Measurements from ENCODE around the gene NACC1.
A peak's percentile ranks its signal among the peaks of the same experiment; 100 is the strongest.

The NACC1 gene

DNA sequence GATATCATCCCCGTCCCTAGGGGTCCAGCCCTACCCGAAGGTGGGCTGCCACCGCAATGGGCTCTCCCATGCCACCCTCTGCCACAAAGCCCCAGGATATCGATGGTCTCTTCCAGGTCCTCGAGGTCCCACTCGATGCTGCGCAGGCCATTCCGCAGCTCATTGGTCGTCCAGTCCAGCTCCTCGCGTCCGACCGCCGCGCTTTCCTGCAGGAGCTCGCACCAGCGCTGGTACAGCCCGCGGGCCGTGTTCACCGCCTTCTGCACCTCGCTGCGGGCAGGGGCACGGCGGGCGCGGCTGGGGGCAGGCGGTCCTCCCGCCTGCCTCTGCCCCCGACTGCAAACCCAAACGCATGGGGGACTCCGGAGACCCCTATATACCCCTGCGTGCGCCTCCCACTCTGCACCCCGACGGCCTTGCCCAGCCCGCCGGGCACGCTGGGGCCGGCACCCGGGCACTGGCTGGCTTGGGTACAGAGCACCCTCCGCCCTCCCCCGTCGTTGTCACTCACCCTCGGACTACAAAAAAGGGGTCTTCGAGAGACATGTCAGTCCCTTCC lies 31.6 kb downstream of the NACC1 start:
- H3K27ac Mint-ChIP-seq: peak overlapping the region; percentile 82
- H3K27me3 Mint-ChIP-seq (ENCODE audit: low read depth): peaks cover 6% of the 10 kb centered on the region
- H3K36me3 Mint-ChIP-seq (ENCODE audit: low read depth): peaks cover 27% of the 10 kb centered on the region
- peak overlapping the region; percentile 92 for H3K4me3 Mint-ChIP-seq
- peak; percentile 41 for DNase-seq (ENCODE audit: low spot score)
- H3K4me1 Mint-ChIP-seq (ENCODE audit: low read depth): peaks cover 18% of the 10 kb centered on the region
- H3K9me3 Mint-ChIP-seq: no peaks in the 10 kb centered on the region

DNA sequence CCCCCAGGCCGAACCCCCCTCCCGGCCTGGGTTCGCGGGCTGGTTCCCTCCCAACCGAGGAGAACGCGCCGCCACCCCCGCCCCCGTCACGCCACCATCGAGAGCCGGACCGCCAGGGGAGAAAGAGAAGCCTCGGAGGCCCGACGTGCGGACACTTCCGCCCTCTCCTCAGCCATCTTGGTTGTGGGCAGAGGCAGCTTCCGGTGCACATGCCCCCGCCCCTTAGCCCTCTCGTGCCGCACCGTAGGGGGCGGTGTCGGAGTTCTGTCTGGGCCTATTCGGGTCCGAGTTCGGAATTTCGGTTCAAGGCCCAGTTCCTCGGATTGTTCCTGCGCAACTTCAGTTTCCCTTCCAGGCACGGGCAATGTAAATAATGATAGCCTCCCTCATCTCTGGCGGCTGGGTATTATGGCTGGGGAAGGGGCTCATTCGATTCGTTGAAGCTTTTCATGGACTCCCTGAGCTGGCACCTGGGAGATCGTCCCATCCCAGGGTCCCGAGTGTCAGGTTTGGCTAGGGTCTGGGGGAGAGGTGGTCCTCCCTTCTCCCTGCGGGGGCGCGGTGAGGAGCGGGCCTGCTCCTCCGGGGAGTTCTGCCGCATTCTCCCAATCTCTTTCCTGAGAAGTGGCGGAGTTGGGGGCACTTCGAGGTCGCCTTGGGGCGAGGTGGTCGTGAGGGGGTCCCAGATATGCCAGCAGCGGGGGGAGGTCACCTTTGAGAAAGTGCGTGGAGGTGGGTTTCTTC lies 32.3 kb downstream of the NACC1 start, which contains the start of the genes IER2 and STX10:
IER2 (plus strand) TSS at position 225 of the 744 bp plus-strand sequence. CDS start 2,776 bp downstream, outside the sequence.
STX10 (minus strand) TSS at position 189 of the 744 bp plus-strand sequence. CDS start 202 bp downstream, outside the sequence.
- DNase-seq (ENCODE audit: low spot score): peak; percentile 94
- peak within 1 kb of the TSS; percentile 82 for H3K27ac Mint-ChIP-seq
- H3K9me3 Mint-ChIP-seq: no peaks in the 10 kb centered on the region
- H3K36me3 Mint-ChIP-seq (ENCODE audit: low read depth): peaks cover 30% of the 10 kb centered on the region
- H3K27me3 Mint-ChIP-seq (ENCODE audit: low read depth): peaks cover 6% of the 10 kb centered on the region
- H3K4me1 Mint-ChIP-seq (ENCODE audit: low read depth): peaks cover 18% of the 10 kb centered on the region
- peak within 1 kb of the TSS; percentile 92 for H3K4me3 Mint-ChIP-seq

DNA sequence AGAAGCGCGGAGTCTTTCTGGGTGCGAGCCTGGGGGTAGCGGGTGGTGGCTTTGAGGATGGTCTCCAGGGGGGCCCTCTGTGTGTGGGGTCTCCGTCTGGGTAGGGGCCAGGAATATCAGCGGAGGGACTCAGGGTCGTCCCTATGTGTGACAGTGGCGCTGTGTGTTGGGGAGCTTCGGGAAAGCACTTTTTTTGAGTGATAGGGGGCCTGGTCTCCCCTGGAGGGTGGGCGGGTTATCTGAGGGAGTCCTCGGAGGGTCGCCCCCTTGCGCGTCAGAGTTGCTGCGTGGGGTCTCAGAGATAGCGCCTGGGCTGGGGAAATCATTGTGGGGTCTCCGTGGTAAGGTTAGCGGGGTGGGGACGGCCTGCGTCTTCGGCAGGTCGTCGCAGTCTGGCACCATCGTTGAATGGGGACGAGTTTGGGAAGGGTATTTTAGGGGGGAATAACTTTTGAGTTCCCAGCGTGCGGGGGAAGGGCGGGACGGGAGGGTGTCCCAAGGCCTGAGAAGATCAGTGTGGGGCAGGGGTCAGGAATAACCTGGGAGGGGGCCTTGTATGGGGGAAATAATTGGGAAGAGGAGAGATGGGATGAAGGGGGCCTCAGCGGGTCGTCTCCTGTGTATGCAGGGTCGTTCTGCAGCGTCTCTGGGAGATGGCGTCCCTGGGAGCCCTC lies 33.0 kb downstream of the NACC1 start:
- peaks cover 6% of the 10 kb centered on the region for H3K27me3 Mint-ChIP-seq (ENCODE audit: low read depth)
- H3K4me1 Mint-ChIP-seq (ENCODE audit: low read depth): peaks cover 20% of the 10 kb centered on the region
- H3K36me3 Mint-ChIP-seq (ENCODE audit: low read depth): peaks cover 33% of the 10 kb centered on the region
- no peaks in the 10 kb centered on the region for H3K9me3 Mint-ChIP-seq
- peak overlapping the region; percentile 82 for H3K27ac Mint-ChIP-seq
- peak overlapping the region; percentile 92 for H3K4me3 Mint-ChIP-seq
- DNase-seq (ENCODE audit: low spot score): no peak

DNA sequence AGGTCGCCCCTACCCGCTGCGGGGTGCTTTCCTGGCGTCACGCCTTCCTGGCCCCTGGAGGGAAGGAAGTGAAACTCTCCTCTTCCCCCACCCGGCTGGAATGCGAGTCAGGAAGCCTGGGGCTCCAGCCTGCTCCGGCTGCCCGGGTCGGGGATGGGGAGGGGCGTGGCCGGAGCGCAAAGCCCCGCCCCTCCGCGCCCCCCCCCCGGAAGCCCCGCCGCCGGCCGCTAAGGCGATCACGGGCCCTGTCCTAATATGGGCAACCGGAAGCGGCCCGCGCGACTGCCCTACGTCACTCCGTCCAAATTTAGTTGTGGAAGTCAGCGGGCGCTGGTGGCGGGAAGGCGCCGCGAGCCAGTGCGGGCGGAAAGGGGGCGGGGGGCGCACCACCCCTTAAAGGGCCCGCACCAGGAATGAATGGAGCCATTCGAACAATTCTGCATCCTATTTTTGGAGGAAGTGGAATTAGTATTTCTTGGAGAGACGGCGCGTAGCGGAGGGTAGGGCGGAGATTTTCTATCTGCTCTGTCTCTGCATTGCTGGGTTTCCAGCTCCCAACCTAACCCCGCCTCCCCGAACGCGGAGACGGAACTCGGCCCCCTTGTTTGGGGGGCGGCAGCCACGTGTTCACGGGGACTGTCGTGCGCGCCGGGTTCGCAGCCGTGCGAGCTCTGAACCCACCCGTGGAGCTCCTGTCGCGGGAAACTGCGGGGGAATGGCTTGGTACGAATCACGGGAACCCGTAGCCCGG lies 33.7 kb downstream of the NACC1 start:
- Mint-ChIP-seq H3K27ac (peak overlapping the region; percentile 99), H3K4me3 (peak overlapping the region; percentile 92), H3K36me3 (ENCODE audit: low read depth) (peaks cover 33% of the 10 kb centered on the region), H3K4me1 (ENCODE audit: low read depth) (peaks cover 27% of the 10 kb centered on the region), H3K27me3 (ENCODE audit: low read depth) (peaks cover 6% of the 10 kb centered on the region), H3K9me3 (no peaks in the 10 kb centered on the region)
- DNase-seq (ENCODE audit: low spot score): peak; percentile 96

DNA sequence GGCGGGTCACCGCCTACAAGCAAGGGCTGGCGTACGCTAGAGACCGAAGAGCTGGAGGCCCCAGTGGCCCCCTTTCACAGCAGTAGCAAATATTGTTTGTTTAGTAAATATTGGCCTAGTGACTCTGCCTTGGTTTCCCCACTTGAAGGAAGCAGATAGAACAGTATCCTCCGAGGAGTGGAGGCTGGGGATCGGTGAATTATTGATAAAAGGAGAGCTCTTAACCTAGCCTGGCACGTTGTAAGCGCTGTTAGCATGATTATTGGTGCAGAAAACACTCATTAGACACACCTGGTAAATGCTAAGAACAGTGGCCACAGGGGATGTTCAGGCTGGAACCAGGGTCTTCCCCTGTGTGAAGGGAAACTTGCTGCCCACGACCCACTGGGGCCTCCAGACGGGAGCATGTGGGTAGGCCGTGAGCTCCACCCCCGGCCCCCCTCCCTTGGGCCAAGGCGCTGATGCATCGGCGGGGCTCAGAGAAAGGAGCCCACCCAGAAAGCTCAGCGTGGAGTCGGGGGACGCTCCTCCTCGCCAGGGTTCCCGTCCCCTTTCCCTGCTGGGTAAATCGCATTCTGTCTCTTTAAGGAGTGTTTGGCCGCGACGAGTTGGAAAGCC lies 34.4 kb downstream of the NACC1 start:
- Mint-ChIP-seq H3K9me3 (no peaks in the 10 kb centered on the region), H3K27ac (peak overlapping the region; percentile 99), H3K4me3 (peak overlapping the region; percentile 92), H3K36me3 (ENCODE audit: low read depth) (peaks cover 30% of the 10 kb centered on the region), H3K4me1 (ENCODE audit: low read depth) (peaks cover 30% of the 10 kb centered on the region), H3K27me3 (ENCODE audit: low read depth) (peaks cover 6% of the 10 kb centered on the region)
- no peak for DNase-seq (ENCODE audit: low spot score)

DNA sequence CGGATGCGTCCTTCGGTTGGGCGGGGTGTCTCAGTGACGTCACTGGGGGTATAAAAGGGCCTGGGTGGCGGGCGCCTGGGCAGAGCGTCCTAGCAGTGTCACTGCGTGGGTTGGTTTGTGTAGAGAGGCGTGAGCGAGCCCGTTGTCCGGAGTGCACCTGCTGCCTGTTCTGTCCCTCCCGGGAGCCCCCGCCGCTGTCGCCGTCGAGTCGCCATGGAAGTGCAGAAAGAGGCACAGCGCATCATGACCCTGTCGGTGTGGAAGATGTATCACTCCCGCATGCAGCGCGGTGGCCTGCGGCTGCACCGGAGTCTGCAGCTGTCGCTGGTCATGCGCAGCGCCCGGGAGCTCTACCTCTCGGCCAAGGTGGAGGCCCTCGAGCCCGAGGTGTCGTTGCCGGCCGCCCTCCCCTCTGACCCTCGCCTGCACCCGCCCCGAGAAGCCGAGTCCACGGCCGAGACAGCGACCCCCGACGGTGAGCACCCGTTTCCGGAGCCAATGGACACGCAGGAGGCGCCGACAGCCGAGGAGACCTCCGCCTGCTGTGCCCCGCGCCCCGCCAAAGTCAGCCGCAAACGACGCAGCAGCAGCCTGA lies 35.0 kb downstream of the NACC1 start:
- peaks cover 6% of the 10 kb centered on the region for H3K27me3 Mint-ChIP-seq (ENCODE audit: low read depth)
- H3K27ac Mint-ChIP-seq: peak overlapping the region; percentile 99
- H3K9me3 Mint-ChIP-seq: no peaks in the 10 kb centered on the region
- H3K4me1 Mint-ChIP-seq (ENCODE audit: low read depth): peaks cover 35% of the 10 kb centered on the region
- H3K4me3 Mint-ChIP-seq: peak overlapping the region; percentile 92
- peaks cover 30% of the 10 kb centered on the region for H3K36me3 Mint-ChIP-seq (ENCODE audit: low read depth)
- DNase-seq (ENCODE audit: low spot score): peak; percentile 96

DNA sequence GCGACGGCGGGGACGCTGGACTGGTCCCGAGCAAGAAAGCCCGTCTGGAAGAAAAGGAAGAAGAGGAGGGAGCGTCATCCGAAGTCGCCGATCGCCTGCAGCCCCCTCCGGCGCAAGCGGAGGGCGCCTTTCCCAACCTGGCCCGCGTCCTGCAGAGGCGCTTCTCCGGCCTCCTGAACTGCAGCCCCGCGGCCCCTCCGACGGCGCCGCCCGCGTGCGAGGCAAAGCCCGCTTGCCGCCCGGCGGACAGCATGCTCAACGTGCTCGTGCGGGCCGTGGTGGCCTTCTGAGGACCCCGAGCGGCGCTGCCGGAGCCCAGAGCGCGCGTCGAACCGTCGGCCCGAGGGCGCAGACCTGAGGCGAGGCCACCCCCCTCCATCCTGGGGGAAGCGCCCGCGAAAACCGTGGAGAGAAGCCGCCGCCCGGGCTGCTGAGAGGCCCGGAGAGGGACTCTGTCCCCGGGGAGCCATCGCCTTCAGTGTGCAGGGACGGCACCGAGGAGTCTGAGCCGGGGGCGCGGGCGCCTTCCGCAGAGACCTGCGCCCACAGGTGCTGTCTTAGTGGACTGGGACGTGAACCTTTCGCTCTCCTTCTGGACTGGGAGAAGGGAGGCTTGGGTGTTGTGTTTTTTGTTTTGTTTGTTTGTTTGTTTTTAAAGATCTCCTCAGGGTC lies 35.6 kb downstream of the NACC1 start:
- Mint-ChIP-seq H3K27ac (peak overlapping the region; percentile 99), H3K36me3 (ENCODE audit: low read depth) (peaks cover 32% of the 10 kb centered on the region), H3K4me1 (ENCODE audit: low read depth) (peaks cover 38% of the 10 kb centered on the region), H3K9me3 (no peaks in the 10 kb centered on the region), H3K4me3 (peak overlapping the region; percentile 92), H3K27me3 (ENCODE audit: low read depth) (peaks cover 6% of the 10 kb centered on the region)
- DNase-seq (ENCODE audit: low spot score): no peak

DNA sequence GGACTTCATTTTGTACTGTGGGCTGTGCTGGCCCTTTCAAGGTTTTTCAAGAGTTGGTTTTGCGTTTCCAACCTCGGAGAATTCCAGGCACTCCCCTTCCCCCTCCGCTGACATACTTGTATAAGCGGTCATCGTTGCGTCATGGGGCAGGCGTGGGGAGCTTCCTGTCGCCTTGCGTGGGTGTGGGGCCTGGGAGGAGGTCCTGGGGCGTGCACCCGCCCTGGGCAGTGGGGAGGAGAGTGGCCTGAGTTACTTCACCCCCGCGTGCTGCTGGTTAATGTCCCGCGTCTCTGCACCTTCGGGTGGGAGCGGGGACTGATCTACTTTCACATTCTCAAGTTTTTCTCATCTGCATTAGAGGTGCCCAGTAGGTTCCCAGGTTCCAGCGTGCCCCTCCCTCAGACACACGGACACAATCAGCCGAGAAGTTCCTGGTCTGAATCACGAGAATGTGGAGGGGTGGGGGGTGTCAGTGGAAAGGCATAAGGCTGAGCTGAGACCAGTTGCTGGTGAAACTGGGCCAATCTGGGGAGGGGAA lies 36.2 kb downstream of the NACC1 start:
- Mint-ChIP-seq H3K9me3 (no peaks in the 10 kb centered on the region), H3K36me3 (ENCODE audit: low read depth) (peaks cover 32% of the 10 kb centered on the region), H3K27me3 (ENCODE audit: low read depth) (peaks cover 6% of the 10 kb centered on the region), H3K4me1 (ENCODE audit: low read depth) (peaks cover 37% of the 10 kb centered on the region), H3K4me3 (peak overlapping the region; percentile 92), H3K27ac (peak overlapping the region; percentile 99)
- DNase-seq (ENCODE audit: low spot score): peak; percentile 78

DNA sequence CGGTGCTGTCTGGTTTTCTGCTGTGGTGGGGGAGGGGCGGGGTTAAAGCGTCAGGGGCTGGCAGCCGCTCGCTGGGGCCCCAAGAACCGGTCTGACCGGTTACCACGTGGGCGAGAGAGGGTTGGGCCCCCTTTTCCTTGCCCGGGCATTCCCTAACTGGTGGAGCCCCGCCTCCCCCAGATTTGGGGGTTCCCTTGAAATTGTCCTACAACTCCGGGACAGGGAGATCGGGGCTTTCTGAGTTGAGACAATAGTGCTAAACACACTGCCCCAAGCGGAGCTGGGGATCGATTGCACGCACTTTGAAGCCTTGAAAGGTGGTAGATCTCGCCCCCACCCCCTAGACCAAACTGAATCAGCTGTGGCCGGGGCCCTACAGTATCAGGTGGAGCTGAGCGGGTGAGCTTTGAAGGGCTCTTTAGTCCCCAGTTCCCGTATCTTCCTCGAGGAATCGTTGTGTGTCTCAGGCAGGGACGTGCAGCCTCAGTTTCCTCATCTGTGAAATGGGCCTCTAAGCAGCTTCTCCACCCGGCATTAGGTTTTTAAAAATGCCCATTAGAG lies 36.9 kb downstream of the NACC1 start:
- peak; percentile 83 for DNase-seq (ENCODE audit: low spot score)
- Mint-ChIP-seq H3K4me3 (peak overlapping the region; percentile 92), H3K27ac (peak overlapping the region; percentile 99), H3K4me1 (ENCODE audit: low read depth) (peaks cover 37% of the 10 kb centered on the region), H3K9me3 (no peaks in the 10 kb centered on the region), H3K27me3 (ENCODE audit: low read depth) (peaks cover 6% of the 10 kb centered on the region), H3K36me3 (ENCODE audit: low read depth) (peaks cover 32% of the 10 kb centered on the region)

DNA sequence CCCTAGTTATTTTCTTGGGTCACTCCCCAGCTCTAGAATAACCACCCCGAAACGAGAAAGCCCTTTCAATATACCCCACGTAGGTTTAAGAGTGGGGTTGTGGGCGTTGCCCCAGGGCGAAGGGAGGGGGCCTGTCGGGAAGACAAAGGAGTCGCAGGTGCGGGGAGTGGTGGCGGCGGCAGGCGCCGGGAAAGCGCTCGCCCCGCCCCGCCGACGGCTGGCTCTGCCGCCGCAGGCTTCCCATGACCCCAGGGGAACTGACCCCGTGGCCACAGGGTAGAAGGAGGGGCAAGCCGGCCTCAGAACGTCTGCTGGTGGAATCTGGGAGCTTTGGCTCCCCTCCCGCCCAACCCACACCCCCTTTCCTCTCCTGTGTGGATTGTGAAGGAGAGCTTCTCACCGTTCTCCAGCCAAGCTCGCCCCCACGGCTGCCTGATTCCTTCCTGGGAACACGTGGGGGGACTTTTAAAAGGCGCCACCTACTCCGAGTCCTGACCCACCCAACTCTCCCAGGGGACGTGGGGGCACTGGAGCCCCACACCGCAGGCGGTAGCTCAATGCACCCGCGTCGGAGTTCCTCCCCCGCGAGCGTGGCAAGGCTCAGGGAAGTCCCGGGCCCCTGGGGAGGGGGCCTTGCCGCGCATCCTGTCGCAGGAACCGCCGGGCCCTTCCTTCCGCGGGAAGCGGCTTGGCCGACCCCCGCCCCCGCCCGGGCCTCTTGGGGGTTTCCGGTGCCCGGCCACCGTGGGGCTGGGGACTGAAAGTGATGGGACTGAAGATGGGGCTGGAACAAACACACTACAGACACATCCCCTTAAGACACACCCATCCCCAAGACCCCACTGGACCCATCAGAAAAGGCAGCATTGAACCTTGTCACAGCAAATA lies 37.7 kb downstream of the NACC1 start:
- peak; percentile 85 for DNase-seq (ENCODE audit: low spot score)
- Mint-ChIP-seq H3K27me3 (ENCODE audit: low read depth) (peaks cover 6% of the 10 kb centered on the region), H3K27ac (peak overlapping the region; percentile 99), H3K9me3 (no peaks in the 10 kb centered on the region), H3K4me3 (peak overlapping the region; percentile 92), H3K36me3 (ENCODE audit: low read depth) (peaks cover 32% of the 10 kb centered on the region), H3K4me1 (ENCODE audit: low read depth) (peaks cover 38% of the 10 kb centered on the region)

DNA sequence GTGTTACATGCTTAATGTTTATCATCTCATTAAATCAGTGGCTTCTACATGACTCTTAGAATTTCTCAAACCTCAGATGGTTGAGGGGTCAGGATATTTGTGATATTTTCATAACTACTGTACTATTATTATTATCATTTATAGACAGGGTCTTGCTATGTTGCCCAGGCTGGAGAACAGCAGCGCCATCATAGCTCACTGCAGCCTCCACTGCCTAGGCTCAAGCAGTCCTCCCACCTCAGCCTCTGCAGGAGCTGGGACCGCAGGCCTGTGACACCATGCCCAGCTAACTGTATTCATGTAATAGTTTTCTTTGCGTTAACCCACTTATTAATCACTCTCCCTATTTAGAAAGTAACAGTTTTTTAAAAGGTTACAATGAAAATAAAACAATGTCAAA lies 41.6 kb downstream of the NACC1 start:
- H3K4me1 Mint-ChIP-seq (ENCODE audit: low read depth): peaks cover 51% of the 10 kb centered on the region
- H3K36me3 Mint-ChIP-seq (ENCODE audit: low read depth): peaks cover 14% of the 10 kb centered on the region
- DNase-seq (ENCODE audit: low spot score): no peak
- H3K27ac Mint-ChIP-seq: peak overlapping the region; percentile 46
- H3K27me3 Mint-ChIP-seq (ENCODE audit: low read depth): no peaks in the 10 kb centered on the region
- H3K9me3 Mint-ChIP-seq: no peaks in the 10 kb centered on the region
- H3K4me3 Mint-ChIP-seq: peak overlapping the region; percentile 28

All from T-helper 2 cell treated with Interferon-gamma antibody and Interleukin-4, amounts not matched to agents 5 μg/mL and 100 μg/mL, for 36 hours (primary cell).